Measurements from ENCODE around the gene CST7.
A peak's percentile ranks its signal among the peaks of the same experiment; 100 is the strongest.

CST7 gene, protein sequence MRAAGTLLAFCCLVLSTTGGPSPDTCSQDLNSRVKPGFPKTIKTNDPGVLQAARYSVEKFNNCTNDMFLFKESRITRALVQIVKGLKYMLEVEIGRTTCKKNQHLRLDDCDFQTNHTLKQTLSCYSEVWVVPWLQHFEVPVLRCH

GRCh38 chr20:24948939-24949679 lies at the start of gene CST7:
Gene CST7 (plus strand): TSS chr20:24949269. CDS start chr20:24949506, 237 bp downstream.
- peak in 7 of 42 donors; percentile 7 to 43 (median 34) for DNase-seq
- intact Hi-C loops (cut with DNase I): no loop called here

DNA sequence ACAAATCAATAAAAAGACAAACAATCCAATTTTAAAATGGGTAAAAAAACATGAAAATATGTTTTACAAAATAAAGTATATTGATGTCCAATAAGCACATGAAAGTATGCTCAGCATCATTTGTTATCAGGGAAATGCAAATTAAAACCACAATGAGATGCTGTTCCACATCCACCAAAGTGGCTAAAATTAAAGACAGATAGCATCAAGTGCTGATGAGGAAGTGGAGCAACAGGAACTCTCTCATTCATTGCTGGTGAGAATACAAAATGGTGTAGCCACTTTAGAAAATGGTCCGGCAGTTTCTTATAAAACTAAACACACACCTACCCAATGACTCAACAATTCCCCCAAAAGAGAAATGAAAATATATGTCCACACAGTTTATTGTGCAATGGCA lies 42.3 kb upstream of the CST7 start:
- intact Hi-C loops (cut with DNase I): no loop called here

DNA sequence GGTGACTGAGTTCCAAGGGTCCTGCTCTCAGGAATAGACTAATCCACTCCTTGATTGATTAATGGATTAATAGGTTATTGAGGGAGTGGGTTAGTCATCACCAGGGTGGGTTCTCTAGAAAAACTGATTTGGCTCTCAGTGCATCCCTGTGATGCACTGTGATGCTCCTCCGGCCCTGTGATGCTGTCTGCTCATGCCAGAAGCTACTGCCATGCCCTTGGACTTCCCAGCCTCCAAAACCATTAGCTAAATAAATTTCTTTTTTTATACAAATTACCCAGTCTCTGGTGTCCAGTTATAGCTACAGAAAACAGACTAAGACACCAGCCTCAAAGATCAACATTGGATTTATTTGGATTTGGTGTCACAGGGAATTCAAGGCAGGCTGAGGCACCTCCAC lies 40.4 kb upstream of the CST7 start:
- no peak for DNase-seq
- intact Hi-C loops (cut with DNase I): no loop called here

More for the DNA sequence above, 42.3 kb upstream of the CST7 start:
- DNase-seq: no peak

- intact Hi-C loops (cut with DNase I): no loop called here
- DNase-seq: no peak
These were observed 39.8 kb upstream of the CST7 start for GRCh38 chr20:24909086-24909780.

- DNase-seq: no peak
- intact Hi-C loops (cut with DNase I): loop anchor here (10.0 kb wide), 1 partner anchor 755 kb away; no protein-coding TSS in a partner anchor
These were observed 39.2 kb upstream of the CST7 start for GRCh38 chr20:24909861-24910260.

GRCh38 chr20:24910461-24910860 lies 38.6 kb upstream of the CST7 start:
- intact Hi-C loops (cut with DNase I): loop anchor here (10.0 kb wide), 1 partner anchor 756 kb away; no protein-coding TSS in a partner anchor
- no peak for DNase-seq

- no peak for DNase-seq
- intact Hi-C loops (cut with DNase I): loop anchor here (10.0 kb wide), 1 partner anchor 757 kb away; no protein-coding TSS in a partner anchor
These were observed 37.6 kb upstream of the CST7 start for GRCh38 chr20:24911461-24911860.

DNA sequence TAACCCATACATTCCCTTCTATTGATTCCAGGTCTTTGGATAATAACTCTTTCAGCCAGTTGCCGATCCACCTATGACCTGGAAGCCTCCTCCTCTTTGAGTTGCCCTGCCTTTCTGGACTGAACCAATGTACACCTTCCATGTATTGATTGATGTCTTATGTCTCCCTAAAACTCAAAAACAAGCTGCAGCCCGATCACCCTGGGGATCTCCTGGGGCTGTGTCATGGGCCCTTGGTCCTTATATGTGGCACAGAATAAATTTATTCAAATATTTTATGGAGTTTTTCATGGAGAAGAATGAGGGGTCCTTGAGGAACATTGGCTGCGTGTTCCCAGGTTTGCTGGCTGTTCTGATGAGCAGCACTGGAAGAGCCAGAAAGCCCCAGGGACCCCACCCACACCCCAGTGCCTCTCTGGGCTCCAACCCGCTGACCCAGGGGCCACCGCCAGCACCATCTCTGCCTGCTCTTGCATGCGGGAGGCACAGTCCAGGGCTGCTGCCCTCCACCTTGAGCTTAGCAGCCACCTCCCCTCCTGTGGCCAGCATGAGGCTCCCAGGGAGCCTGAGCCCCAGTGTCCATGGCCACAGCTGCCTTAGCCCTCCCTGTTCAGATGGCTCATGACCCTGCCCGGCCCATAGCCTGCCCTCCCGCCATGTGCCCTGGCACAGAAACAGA lies 36.5 kb upstream of the CST7 start:
- DNase-seq: no peak

GRCh38 chr20:24913076-24913628 lies 35.9 kb upstream of the CST7 start:
- intact Hi-C loops (cut with DNase I): loop anchor here (10.0 kb wide), 1 partner anchor 758 kb away; no protein-coding TSS in a partner anchor
- peak in 1 of 42 donors; percentile 9 for DNase-seq

More for the DNA sequence above, 36.5 kb upstream of the CST7 start:
- intact Hi-C loops (cut with DNase I): loop anchor here (10.0 kb wide), 1 partner anchor 758 kb away; no protein-coding TSS in a partner anchor

- DNase-seq: peak in 4 of 42 donors; percentile 13 to 42 (median 33)
- intact Hi-C loops (cut with DNase I): loop anchor here (10.0 kb wide), 1 partner anchor 760 kb away; no protein-coding TSS in a partner anchor
These were observed 34.5 kb upstream of the CST7 start for GRCh38 chr20:24914388-24915241.

GRCh38 chr20:24915440-24915839 lies 33.6 kb upstream of the CST7 start:
- peak in 3 of 42 donors; percentile 29 to 41 (median 41) for DNase-seq
- intact Hi-C loops (cut with DNase I): loop anchor here (10.0 kb wide), 1 partner anchor 761 kb away; no protein-coding TSS in a partner anchor

GRCh38 chr20:24915892-24916291 lies 33.2 kb upstream of the CST7 start:
- intact Hi-C loops (cut with DNase I): loop anchor here (10.0 kb wide), 1 partner anchor 761 kb away; no protein-coding TSS in a partner anchor

DNA sequence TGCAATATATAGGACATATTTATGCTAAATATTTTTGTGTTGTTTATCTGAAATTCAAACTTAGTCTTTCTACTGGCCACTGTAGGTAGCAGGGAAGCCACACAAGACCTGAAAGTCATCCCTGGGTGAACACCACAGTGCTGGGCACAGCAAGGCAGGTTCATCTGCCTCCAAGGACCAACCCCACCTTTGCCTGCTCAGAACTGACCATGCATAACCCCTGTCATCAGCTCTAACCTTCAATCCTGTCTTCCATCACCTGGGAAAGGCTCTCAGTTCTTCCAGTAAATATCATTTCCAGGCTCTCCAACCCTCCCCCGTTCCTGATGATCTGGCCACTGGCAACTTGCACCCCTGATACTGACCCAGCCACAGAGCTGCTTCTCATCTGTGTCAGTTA lies 32.7 kb upstream of the CST7 start:
- peak in 1 of 42 donors; percentile 24 for DNase-seq
- intact Hi-C loops (cut with DNase I): loop anchor here (10.0 kb wide), 1 partner anchor 762 kb away; no protein-coding TSS in a partner anchor

More at GRCh38 chr20:24915892-24916291, 33.2 kb upstream of the CST7 start:
- DNase-seq: peak in 2 of 42 donors; percentile 29 to 34

- DNase-seq: peak in 2 of 42 donors; percentile 33 to 35
- intact Hi-C loops (cut with DNase I): loop anchor here (10.0 kb wide), 1 partner anchor 762 kb away; no protein-coding TSS in a partner anchor
These were observed 32.0 kb upstream of the CST7 start for GRCh38 chr20:24917056-24917455.

DNA sequence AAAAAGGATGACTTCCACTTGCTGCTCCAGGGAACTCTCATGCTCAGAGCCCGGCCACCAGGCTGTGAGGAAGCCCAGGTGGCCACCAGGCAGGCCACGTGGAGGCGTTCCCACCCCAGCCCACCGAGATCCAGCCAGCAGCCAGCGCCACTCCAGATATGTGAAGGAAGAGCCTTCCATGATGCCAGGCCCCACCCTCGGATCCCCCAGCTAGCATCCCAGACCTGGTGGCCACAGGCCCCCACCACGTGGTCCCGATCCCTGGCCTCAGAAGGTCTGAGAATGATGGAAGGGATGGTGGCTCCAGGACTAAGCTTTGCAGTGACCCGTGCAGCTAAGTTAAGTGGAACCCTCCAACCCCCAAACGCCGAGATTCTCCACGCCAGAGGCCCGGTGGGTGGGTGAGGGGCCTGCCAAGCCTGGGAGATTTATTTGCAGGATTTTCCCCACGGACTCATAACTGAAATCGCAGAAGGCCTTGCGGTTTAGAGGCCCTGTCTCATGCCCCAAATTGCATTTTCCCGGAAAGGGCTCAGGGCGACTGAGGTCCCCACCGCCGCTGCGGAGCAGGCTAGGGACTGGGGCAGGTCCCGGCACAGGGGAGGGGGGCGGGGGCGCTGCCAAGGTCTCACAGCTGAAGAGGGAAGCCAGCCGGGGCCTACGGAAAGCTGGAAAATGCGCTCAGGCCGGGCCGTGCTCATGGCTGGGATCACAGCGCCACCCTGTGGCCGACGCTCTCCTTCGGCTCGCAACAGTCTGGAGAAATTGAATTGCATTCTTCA lies 31.1 kb upstream of the CST7 start:
- intact Hi-C loops (cut with DNase I): loop anchor here (10.0 kb wide), 1 partner anchor 763 kb away; no protein-coding TSS in a partner anchor
- DNase-seq: peak; percentile 59 to 91 (median 80)
